NB4 (cell line): ENCODE results near the gene APCDD1L.

Experiments used
- POLR2A ChIP-seq: IDR thresholded peaks from 2 replicates; pipeline ENCODE4 v1.6.1; 2011; ENCODE audit warnings: mild to moderate bottlenecking; ENCODE audit not compliant: insufficient read length; ENCODE audit errors: extremely low read depth
- TF ChIP-seq, protein P1 (sequence below): IDR thresholded peaks from one replicate; pipeline ENCODE4 v1.5.1; 2012; ENCODE audit warnings: low read depth, low read length

DNA sequence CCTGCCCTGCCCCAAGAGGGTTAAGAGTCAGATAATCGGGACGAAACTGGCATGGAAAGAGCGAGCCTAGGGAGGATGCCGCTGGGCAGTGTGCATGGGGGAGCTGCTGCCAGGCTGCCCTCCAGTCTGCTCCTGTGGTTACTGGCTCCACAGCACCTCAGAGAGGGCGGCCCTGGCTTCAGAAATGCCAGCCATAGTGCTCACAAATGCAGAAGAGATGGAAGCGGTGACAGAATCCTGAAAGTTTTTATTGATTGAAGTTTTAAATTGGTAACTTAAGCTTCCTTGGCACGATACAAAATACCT, 68.3 kb downstream of the APCDD1L start:
- TF ChIP-seq, protein P1, sequence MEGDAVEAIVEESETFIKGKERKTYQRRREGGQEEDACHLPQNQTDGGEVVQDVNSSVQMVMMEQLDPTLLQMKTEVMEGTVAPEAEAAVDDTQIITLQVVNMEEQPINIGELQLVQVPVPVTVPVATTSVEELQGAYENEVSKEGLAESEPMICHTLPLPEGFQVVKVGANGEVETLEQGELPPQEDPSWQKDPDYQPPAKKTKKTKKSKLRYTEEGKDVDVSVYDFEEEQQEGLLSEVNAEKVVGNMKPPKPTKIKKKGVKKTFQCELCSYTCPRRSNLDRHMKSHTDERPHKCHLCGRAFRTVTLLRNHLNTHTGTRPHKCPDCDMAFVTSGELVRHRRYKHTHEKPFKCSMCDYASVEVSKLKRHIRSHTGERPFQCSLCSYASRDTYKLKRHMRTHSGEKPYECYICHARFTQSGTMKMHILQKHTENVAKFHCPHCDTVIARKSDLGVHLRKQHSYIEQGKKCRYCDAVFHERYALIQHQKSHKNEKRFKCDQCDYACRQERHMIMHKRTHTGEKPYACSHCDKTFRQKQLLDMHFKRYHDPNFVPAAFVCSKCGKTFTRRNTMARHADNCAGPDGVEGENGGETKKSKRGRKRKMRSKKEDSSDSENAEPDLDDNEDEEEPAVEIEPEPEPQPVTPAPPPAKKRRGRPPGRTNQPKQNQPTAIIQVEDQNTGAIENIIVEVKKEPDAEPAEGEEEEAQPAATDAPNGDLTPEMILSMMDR = no peak
- TF ChIP-seq POLR2A = no peak
